ENCODE data around the gene MTF2.

The MTF2 gene

DNA sequence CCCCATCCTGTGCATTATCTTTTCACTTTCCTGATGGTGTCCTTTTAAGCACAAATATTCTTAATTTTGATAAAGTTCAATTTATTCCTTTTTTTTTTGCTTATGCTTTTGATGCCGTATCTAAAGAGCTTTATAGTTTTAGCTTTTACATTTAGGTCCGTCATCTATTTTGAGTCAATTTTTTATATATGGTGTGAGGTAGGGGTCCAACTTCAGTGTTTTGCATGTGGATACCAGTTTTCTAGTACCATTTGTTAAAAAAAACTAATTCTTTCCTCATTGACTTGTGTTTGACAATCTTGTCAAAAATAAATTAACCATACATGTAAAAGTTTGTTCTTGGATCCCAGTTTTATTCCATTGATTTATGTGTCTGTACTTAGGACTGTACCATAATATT lies 4.9 kb downstream of the MTF2 start:
- no peak for DNase-seq (ENCODE audit: low spot score)

DNA sequence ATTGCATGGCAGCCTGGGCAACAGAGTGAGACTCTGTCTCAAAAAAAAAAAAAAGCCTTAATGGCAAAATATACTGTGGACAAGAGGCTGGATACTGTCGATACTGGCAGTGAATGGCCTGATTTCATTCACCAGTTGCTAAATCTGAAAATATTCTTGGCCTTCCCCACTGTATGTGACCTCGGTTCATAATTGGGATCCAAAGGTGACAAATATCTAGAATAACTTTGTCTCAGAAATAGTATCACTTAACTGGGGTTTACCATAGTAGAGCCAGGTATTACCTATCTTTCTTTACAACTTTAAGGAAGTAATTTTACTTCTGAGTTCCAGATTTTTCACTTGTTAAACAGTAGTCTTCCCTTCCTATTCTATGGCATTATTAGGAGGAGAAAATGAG lies 8.4 kb downstream of the MTF2 start:
- DNase-seq (ENCODE audit: low spot score): no peak

DNA sequence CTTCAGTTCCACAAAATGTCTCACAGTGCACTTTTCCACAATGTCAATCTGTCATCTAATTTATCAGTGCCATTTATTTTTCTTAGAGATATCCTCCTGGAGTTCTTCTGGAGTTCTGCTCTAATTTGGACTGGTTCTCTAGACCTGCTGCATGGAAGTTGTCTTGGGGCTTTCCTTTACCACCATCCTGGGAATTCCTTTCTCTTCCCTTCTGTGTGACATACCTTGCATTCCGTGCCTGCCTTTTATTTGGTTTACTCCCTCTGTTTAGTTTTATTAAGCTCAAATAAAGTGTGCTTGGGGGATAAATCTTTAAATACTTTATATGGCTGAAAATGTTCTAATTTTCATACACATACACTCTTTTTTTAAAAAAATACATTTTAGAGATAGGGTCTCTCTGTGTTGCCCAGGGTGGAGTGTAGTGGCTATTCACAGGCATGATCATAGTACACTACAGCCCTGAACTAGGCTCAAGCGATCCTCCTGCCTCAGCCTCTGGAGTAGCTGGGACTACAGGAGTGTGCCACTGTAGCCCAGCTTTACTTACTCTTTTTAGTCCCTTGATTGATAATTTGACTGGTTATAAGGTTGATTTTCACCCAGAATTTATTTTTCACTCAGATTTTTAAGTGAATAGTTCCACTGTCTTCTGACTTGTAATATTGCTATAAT lies 14.4 kb downstream of the MTF2 start:
- DNase-seq (ENCODE audit: low spot score): no peak

DNA sequence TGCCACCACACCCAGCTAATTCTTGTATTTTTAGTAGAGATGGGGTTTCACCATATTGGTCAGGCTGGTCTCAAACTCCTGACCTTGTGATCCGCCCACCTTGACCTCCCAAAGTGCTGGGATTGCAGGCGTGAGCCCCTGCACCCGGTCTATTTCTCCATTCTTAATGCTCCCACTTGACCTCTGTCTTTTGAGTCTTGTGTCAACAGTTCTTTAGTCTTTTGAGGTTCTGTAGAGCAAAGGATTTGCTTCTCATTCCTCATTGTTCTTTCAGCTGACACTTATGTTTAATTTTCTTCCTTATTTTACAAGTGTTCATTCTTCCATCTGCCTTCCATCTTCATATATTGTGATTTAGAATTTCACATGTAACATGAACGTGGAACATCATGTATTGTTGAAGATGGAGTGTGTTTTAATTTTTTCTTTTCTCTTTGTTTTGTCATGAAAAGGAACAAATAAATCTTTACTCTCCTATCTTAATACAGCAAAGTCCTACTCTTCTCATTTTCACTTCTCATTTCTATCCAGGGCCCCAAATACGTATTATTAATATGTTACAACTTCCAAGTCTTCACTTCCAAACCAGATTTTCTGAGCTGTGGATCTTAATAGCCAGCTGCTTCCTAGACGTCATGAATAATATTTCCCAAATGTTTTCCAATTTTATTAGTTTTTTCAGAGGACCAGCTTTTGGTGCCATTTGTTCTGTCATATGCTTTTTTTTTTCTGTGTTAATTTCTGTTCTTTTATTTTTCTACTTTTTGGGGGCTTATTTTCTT lies 16.9 kb downstream of the MTF2 start:
- no peak for DNase-seq (ENCODE audit: low spot score)

DNA sequence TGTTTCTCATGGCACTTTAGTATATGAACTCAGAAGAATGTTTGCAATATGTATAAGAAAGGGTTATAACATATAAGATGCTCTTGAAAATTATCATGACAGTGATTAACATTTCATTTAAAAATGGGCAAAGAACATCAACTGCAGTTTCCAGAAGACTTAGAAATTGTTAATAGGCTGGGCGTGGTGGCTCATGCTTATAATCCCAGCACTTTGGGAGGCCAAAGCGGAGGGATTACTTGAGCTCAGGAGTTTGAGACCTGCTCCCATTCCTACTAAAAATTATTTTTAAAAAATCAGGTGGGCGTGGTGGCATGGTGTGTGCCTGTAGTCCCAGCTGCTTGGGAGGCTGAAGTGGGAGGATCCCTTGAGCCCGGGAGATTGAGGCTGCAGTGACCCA lies 23.1 kb downstream of the MTF2 start:
- DNase-seq (ENCODE audit: low spot score): no peak

DNA sequence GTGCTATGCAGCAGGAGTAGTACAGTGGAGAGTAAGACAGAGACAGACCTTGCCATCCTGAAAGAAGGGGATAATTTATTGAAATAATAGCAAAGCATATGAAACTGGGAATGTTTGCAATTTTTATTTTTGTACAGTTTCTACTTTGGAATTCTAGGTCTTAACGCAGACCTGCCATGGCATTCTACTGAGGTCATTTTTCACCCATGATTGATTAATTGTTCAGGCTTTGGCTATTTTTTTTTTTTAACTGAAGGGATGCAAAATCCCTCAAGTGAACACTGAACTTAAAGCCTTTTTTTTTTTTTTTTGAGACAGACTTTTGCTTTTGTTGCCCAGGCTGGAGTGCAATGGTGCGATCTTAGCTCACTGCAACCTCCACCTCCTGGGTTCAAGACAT lies 27.1 kb downstream of the MTF2 start:
- DNase-seq (ENCODE audit: low spot score): no peak

DNA sequence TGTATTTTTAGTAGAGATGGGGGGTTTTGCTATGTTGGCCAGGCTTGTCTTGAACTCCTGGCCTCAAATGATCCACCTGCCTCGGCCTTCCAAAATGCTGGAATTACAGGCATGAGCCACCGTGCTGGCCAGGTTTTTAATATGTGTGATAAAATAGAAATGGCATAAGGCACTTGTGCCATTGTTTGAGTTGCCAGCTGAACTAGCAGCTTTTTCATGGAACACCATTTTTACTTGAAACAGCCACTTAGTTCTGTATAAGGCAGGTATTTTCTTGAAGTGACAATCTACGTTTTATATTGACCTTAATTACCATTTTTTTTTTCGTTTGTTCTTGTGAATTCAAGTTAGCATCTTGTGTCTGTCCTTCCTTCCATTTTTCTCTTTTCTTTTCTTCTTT lies 28.3 kb downstream of the MTF2 start:
- no peak for DNase-seq (ENCODE audit: low spot score)

DNA sequence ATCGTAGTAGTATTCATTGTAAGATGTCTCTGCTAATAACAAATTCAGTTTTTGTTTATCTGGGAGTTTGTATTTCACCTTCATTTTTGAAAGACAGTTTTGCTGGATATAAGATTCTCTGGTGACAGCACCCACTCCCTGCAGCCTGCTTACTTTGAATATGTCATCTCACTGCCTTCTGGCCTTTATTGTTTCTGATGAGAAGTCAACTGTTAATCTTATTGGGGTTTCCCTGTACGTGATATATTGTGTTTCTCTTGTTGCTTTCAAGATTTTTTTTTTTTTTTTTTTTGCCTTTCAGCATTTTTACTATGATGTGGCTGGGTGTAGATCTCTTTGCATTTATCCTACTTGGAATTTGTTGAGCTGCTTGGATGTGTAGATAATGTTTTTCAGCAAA lies 29.3 kb downstream of the MTF2 start:
- DNase-seq (ENCODE audit: low spot score): no peak

DNA sequence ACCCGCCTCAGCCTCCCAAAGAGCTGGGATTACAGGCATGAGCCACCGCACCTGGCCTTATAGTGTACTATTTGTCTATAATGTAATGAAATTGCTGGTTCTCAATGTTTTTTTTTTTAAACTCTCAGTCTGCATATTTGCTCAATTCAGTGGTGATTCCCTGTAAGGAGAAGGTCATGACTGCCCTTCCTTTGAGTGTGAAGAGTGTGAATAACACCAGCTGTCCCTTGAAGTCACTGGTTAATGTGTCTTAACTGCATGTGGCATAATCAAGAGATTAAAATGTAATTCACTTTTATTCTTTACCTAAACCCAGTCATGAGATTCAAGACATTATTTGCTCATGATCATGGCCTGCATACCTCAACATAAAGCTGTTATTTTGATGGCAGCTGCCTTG lies 30.5 kb downstream of the MTF2 start:
- DNase-seq (ENCODE audit: low spot score): no peak

DNA sequence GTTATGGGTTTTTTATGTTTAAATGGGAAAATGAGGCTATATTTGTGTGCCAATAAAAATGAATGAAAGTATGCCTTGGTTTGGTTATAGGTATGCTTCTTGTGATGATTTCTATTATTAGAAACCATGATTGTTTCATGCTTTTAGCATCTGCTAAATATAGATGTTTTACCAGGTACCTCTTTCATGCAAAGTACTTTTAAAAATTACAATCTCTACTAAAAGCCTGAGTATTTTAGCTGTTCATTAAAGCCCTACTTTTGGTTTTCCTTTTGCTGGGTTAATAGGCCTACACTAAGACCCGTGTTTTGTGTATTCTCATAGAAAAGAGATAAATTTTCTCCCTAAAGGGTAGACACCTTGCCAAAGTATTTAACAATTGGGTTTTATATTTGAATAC lies 32.0 kb downstream of the MTF2 start:
- DNase-seq (ENCODE audit: low spot score): no peak

DNA sequence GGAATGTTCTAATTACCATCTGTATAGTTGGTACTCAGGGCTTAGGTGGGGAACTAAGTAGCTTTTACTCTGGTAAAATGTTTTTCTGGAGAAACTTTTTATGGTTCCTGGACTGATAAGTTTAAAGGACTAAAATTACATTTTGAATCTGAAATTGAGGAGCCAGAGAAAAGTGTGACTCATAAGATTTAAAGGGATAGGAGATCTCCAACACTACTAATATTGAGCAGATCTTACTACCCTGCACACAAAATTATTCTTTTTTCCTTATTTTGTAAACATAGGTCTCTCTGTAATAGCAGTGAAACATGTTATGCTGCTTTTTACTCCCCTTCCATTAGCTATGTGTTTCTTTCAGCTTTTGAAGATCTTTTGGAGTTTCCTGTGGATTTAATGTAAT lies 32.5 kb downstream of the MTF2 start:
- no peak for DNase-seq (ENCODE audit: low spot score)

DNA sequence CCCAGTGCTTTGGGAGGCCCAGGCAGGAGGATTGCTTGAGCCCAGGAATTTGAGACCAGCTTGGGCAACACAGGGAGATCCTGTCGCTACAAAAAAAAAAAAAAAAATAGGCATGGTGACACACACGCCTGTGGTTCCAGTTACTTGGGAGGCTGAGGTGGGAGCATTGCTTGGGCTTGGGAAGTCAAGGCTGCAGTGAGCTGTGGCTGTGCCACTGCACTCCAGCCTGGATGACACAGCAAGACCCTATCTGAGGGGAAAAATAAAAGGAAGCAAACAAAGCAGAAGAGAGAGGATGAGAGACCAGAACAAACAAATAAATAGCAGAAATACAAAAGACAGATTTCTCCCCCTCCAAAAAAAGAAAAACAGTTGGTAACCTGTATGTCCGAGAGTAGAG lies 34.0 kb downstream of the MTF2 start:
- no peak for DNase-seq (ENCODE audit: low spot score)

DNA sequence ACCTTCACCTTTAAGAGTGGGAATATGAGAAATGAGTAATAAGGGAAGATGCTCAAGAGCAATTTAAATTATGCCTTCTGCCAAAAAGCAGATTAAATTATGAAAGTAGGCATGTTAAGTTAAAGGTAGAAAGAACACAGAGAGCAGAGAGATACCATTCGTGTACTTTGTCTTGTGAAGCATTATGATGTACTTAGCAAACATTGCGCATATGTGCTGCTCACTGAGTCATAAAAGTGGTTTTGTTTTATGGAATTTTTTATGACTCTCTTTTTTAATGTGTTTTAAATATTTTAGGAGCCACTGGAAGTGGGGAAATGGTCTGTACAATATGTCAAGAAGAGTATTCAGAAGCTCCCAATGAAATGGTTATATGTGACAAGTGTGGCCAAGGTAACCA lies 35.3 kb downstream of the MTF2 start:
- DNase-seq (ENCODE audit: low spot score): no peak

DNA sequence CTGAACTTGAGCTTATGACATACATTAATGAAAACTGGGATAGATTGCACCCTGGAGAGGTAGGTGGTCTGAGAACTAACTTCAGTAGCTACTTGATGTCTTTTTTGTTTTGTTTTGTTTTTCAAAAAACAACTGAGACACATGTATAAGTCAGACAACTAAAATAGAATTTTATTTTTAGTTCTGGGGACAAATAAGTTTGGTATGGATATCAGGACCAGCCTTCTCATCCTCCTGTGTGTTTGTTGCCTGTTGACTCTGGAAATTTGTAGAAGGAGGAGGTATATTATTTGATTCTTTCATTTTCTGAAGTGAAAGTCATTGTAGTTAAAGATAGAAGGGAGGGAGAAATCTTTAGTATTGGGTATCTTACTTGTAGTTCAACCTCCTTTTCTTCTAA lies 41.5 kb downstream of the MTF2 start:
- no peak for DNase-seq (ENCODE audit: low spot score)

DNA sequence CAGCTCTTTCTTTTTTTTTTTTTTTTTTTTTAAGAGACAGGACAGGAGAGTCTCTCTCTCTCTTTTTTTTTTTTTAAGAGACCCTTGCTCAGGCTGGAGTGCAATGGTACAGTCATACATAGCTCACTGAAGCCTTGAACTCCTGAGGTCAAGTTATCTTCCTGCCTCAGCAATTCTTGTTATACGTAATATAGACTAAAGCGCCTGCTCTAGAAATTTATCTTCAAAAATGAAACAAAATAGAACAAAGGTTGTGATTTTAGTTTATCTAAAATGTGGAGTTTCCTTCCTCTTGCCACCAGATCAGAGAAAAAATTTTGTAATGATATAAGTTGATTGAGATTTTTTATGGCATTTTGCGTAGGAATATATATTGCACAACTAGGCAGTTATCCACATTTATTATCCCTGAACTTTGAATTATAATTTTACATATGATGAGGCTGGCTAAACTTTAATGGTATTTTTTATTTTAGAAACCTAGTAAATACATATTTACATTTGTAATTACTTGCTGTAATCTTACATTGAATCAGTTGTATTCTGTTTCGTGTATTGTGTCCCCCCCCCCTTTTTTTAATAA lies 44.2 kb downstream of the MTF2 start:
- DNase-seq (ENCODE audit: low spot score): no peak

DNA sequence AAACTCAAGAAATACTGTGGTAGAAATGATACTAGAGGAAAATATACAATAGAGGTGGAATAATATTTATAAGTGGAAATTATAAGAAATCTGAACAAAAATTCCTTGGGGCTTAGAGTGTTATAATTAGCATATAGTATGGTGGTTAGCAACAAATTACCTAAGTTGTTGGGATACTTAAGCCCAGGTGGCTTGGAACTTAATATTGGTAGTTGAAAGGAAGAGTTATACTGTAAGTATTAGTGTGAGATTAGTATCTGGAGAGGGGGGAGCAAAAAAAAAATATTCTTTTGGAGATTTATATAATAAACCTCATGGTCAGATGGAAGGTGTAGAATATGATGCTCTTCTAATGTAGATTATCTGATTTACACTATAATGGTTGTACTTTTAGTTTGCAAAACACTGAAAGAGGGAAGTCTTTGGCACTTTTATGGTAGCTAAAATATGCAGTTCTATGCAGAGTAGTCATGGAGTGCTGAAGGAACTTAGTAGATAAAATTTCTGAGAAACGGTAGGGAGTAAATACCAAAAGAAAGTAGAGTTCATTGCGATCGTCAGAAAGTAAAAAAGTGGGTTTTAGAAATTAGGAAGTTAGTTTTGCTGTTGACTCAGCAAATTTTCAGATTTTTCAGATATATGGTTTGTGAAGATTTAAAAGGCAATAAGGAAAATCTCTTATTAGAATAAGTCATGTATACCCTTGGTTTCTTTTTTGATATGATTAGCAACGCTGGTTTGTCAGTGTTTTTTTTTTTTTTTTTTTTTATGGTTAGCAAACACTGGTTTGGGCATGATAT lies 45.7 kb downstream of the MTF2 start:
- DNase-seq (ENCODE audit: low spot score): no peak

DNA sequence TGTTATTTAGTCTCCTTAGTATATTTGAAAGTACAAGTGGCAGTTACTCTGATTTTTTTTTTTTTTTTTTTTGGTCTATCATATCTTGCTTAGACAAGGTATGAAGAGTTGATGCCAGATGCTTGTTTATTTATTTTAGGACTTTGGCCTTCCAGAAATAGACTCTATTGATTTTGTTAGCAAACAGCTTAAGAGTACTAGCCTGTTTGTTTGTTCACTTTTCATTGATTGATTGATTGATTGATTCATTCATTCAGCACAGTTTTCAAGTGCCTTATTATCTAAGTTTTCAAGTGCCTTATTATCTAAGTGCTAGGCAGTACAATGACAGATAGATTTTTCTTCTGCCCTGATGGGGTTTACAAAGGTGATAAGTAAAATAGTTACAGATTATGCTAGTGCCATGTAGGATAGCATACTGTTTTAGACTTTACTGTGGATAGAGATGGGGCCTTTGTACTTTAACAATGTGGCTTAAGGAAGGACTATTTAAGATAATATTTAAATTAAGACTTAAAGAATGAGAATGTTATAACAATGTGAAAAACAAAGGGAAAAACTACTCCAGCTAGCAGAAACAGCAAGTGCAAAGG lies 50.5 kb downstream of the MTF2 start:
- DNase-seq (ENCODE audit: low spot score): no peak

DNA sequence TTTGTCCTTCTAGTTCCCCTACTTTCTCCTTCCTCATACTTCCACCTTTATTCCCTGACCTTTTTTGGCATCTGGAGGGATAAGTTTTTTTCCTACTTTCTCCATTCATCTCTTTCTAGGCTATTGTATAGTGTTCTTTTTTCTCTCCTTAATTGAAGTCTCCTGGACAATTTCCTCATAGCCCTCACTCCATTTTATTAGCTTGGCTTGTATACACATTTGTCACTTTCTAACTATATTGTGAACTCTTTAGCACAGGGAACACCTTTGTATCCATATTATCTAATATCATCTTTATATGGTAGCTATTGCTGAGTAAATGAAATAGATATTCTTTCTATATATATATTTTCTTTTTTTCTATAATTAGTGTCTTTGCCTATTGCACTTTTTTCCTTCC lies 53.6 kb downstream of the MTF2 start:
- no peak for DNase-seq (ENCODE audit: low spot score)

DNA sequence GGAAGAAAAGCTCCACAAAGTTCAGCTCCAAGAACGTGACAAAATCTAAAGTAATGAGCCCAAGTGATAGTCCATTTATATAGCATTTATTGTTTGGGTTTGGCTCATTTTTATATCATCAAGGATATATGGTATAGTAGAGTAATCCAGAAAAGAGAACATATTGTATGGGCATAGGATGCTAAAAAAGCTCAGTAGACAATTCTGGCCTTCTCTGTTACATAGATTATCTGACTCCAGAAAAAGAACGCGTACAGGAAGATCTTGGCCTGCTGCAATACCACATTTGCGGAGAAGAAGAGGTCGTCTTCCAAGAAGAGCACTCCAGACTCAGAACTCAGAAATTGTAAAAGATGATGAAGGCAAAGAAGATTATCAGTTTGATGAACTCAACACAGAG lies 57.4 kb downstream of the MTF2 start:
- no peak for DNase-seq (ENCODE audit: low spot score)

DNA sequence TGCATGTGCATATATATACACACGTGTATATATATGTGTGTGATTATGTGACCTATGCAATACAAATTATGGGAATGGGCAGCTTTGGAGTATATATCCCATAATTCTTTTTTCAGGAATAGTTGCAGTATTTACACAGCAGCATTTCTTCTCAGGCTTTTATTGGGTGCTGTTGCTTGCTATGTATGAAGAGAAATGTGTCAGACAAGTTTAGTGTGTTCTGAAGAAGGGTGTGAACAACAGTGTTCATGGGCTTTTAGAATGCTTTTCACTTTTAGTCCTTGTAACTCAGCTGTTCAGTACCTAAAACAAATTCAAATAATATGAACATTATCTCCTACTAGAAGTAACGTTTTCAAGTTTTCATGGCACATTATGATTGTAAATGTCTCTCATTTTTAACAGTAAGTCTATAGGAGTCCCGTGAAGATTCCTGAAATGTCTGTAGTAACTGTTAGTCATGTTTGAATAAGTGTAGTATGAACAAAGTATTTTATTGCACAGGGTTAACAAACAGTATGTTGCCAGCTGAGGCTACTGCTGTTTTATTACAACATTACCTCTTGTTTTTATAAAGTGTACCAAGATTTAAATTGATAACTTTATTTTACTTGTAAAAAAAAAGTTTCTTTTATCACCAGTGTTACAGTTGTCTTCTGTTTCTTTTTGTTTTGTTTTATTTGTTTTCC lies 58.7 kb downstream of the MTF2 start:
- no peak for DNase-seq (ENCODE audit: low spot score)

DNA sequence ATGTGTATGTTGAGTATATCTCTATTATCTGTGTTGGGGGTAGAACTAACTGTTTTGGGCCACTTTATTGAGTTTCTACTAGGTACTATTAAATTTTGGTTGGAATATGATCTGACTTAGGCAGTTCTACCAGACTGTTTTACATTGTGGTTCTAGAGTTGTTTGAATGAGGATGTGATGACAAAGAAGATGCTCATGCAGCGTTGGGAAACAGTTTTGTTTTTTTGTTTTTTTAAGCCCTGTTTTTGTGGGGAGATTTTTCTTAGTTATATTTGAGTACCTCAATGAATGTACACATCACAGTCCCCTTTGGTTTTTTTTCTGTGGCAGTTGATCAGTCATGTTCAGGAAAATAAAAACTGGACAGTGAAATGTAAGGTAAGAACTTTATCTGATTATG lies 61.0 kb downstream of the MTF2 start:
- DNase-seq (ENCODE audit: low spot score): no peak

DNA sequence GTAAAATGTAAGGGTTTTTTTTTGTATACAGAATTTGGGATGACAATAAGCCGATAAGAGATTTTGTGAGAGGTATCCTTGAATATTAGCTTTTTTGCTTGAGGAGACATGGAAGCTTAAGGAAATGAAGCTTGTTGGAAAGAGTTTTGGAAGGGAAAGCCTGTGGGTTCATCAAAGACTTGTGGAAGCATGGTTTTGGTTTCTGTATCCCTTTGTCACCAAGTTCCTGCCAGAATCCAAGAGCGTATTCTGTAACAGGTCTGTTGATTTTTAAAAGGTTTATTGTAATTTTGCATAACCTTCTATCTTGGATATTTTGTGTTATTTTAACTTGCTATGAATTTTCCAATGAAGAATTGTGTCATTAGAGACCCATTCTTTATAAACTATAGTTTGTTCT lies 63.1 kb downstream of the MTF2 start:
- no peak for DNase-seq (ENCODE audit: low spot score)

Data from CD4-positive, alpha-beta T cell treated with Interleukin-6 at 100 ng/mL for 8 hours (primary cell).